Lower lobe of right lung (tissue), 2 donors: ENCODE data around the gene ADPGK. TPM values are rescaled to one million over a fixed set of nuclear protein-coding genes. Genes with fewer than 3 reads are reported as not detected.
"Not testable (repeated sequence)": the region's sequence is repeated elsewhere in the genome, so short reads cannot be mapped to it uniquely, and the experiment has no call there.

Experiments
- ATAC-seq, 2 donors: fragments of 200-7000 bp; cut with Tn5 transposase; one replicate each; pipeline ENCODE4 v1.9.1; 2020 to 2022; ENCODE audit warnings: mild to moderate bottlenecking in 2 of 2, moderate library complexity in 2 of 2
- DNase-seq: peaks from one replicate; pipeline ENCODE4 v3.0.0-alpha.2; 2020
- H3K27ac ChIP-seq: fragments of 200-600 bp; one replicate; pipeline ENCODE4 v1.8.0; 2022
- H3K27me3 ChIP-seq: fragments of 200-600 bp; one replicate; pipeline ENCODE4 v1.8.0; 2022; ENCODE audit warnings: low read depth
- H3K36me3 ChIP-seq: fragments of 200-600 bp; one replicate; pipeline ENCODE4 v1.8.0; 2022; ENCODE audit warnings: mild to moderate bottlenecking
- H3K4me1 ChIP-seq: fragments of 200-600 bp; one replicate; pipeline ENCODE4 v1.8.0; 2022
- H3K4me3 ChIP-seq: fragments of 200-600 bp; one replicate; pipeline ENCODE4 v1.8.0; 2022; ENCODE audit warnings: mild to moderate bottlenecking
- H3K9me3 ChIP-seq: fragments of 200-600 bp; one replicate; pipeline ENCODE4 v1.8.0; 2022
- CTCF ChIP-seq: fragments of 200-600 bp; IDR thresholded peaks from one replicate; pipeline ENCODE4 v1.8.0; 2022; ENCODE audit warnings: antibody characterized with exemption, mild to moderate bottlenecking
- intact Hi-C: fragments of 100-400 bp; cut with DNase I; formaldehyde crosslinking; loops from one replicate; pipeline ENCODE4 v1.11.0; 2022
- total RNA-seq: library from RNA; stranded (reverse); fragmentation: NEBNext Ultra II Directional; extraction: Animal tissue kit (Norgen Biotek cat#: 25700); gene quantifications from one replicate; pipeline ENCODE4 v1.2.1, GENCODE V29; 2021
- donor health status: DM: no; HTN: yes; CAD: no; lungs with severe emphysema.

The ADPGK gene
- total RNA-seq, 1 donor from 2014 or later = 87.1 TPM

- DNase-seq = no peak
- H3K4me3 ChIP-seq = no peak overlapping the region
- ATAC-seq = no peak
- TF ChIP-seq CTCF = no peak
- intact Hi-C loops = no loop called here
- no peak overlapping the region for H3K27ac ChIP-seq
- peaks cover 2% of the 10 kb centered on the region for H3K27me3 ChIP-seq
- H3K4me1 ChIP-seq = no peaks in the 10 kb centered on the region
- no peaks in the 10 kb centered on the region for H3K36me3 ChIP-seq
- H3K9me3 ChIP-seq = no peaks in the 10 kb centered on the region
Measured at GRCh38 chr15:72824112-72824511, 40.6 kb upstream of the ADPGK start.

GRCh38 chr15:72820278-72820677 is 36.7 kb upstream of the ADPGK start:
- no peaks in the 10 kb centered on the region for H3K9me3 ChIP-seq
- DNase-seq (no peak), ATAC-seq (no peak)
- no peaks in the 10 kb centered on the region for H3K36me3 ChIP-seq
- no peak overlapping the region for H3K27ac ChIP-seq
- H3K27me3 ChIP-seq = no peaks in the 10 kb centered on the region
- no peak for TF ChIP-seq CTCF
- intact Hi-C loops = no loop called here
- no peaks in the 10 kb centered on the region for H3K4me1 ChIP-seq
- no peak overlapping the region for H3K4me3 ChIP-seq

GRCh38 chr15:72818632-72819031 is 35.1 kb upstream of the ADPGK start:
- Histone ChIP-seq H3K36me3 (no peaks in the 10 kb centered on the region), H3K4me1 (no peaks in the 10 kb centered on the region), H3K27ac (no peak overlapping the region), H3K4me3 (no peak overlapping the region), H3K9me3 (no peaks in the 10 kb centered on the region), H3K27me3 (no peaks in the 10 kb centered on the region)
- DNase-seq = no peak
- no peak for TF ChIP-seq CTCF
- intact Hi-C loops = no loop called here
- ATAC-seq = no peak

- no peaks in the 10 kb centered on the region for H3K4me1 ChIP-seq
- H3K9me3 ChIP-seq = no peaks in the 10 kb centered on the region
- H3K27me3 ChIP-seq = no peaks in the 10 kb centered on the region
- DNase-seq = no peak
- H3K4me3 ChIP-seq = no peak overlapping the region
- ATAC-seq = no peak
- no peak for TF ChIP-seq CTCF
- intact Hi-C loops = no loop called here
- no peak overlapping the region for H3K27ac ChIP-seq
- H3K36me3 ChIP-seq = no peaks in the 10 kb centered on the region
Measured at GRCh38 chr15:72813345-72814004, 29.9 kb upstream of the ADPGK start.

GRCh38 chr15:72809329-72809728 is 25.8 kb upstream of the ADPGK start:
- Histone ChIP-seq H3K4me1 (no peaks in the 10 kb centered on the region), H3K36me3 (no peaks in the 10 kb centered on the region), H3K4me3 (no peak overlapping the region), H3K27ac (no peak overlapping the region), H3K9me3 (no peaks in the 10 kb centered on the region), H3K27me3 (no peaks in the 10 kb centered on the region)
- DNase-seq (no peak), ATAC-seq (no peak)
- intact Hi-C loops = no loop called here
- TF ChIP-seq CTCF = no peak

- H3K4me3 ChIP-seq, H3K9me3 ChIP-seq, H3K4me1 ChIP-seq, DNase-seq, H3K27ac ChIP-seq, H3K36me3 ChIP-seq, ATAC-seq, H3K27me3 ChIP-seq, intact Hi-C loops: not testable (repeated sequence)
Measured at GRCh38 chr15:72807346-72807745, 23.8 kb upstream of the ADPGK start.
